Activated CD4-positive, CD25-positive, alpha-beta regulatory T cell treated with anti-CD3 and anti-CD28 coated beads, Interleukin-2, amount 50 U/mL, for 72 hours (primary cell): ENCODE measurements around the gene NINJ2.

Experiments used
- DNase-seq: peaks from one replicate; pipeline ENCODE4 v3.0.0; 2021

Gene NINJ2

DNA sequence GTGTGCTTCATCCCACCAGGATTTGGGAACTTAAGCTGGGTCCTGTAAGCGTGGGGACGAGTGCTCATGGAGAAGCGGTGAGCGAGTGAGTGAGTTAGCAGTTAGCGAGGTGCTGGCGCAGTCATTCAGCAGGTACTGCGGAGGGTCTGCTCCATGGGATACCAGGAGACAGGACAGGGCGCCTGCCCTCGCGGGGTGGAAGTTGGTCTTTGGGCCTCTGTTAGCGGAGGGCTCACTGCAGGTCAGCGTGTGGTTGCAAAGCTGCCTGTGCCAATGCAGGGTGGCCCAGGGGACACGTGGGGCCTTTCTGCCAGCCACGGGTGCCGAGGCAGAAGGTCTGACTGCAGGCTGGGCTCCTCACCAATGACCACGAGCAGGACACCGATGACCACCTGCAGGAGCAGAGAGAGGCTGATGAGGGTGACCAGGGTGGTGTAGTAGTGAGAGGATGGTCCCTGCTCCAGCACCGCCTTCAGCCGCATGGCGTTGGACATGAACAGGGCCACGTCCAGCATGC is 97.6 kb downstream of the NINJ2 start:
- no peak for DNase-seq

DNA sequence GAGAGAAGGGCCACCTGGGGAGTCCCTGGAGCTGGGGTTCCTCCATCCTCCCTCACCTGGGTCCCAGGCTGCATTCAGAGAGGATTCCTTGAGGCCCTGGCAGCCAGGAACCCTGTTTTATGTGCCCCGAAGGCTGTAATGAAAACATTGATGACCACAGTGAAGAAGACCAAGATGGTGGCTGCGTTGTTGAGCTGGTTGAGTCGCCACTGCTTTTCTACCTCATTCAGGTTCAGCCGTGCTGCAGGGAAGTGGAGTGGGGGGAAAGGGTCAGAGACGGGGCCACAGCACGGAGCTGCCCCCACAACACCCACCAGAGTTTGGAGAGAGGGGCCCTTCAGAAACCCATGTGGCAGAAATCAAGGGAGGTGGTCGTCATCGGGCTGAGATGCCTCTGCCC is 98.1 kb downstream of the NINJ2 start:
- DNase-seq = no peak

DNA sequence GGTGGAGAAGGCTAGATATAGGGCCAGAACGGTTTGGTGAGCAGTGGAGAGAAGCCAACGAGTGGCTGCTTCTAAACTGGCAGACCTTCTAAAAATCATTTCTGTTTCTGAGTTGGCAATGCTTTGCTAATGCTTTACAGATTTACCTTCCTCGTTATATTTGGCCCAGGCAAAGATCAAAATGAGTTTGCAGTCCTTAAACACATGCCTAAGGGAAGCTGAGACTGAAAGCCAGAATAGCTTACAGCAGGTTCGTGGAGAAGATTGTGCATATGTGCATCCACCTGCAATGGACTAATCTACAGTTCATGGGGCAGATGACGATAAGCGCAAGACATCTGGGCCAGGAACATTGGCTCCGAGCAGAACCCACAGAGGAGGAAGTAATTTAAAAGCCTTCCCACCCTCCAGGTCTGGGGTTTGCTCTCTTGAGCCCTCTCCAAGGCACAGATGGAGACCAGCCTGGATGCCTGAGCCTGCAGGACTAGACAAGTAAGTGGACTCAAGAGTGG is 99.4 kb downstream of the NINJ2 start:
- DNase-seq = no peak

DNA sequence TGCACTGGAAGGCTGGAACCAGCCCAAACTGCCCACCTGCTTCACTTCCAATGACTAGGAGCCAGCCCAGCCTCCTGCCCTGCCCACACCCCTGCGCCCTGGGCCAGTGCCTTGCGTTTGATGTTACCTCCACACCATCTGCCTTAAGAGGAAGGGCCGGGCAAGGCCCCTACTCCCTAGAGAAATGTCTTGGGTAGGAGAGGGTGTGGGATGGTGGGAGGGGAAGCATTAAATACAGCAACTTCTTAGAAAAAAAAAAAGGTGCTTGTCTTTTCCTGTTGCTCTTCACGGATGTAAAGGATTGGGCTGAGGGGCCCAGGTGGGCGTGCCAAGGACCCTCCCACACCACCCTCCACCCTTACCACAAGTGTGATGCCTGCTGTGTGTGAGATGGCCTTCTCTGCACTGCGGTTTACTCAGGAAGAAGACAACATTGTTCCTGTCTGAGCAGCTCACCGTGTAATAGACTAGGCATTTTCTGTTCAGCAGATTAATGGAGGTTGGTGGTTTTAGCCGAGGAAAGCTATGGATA is 99.9 kb downstream of the NINJ2 start:
- no peak for DNase-seq

DNA sequence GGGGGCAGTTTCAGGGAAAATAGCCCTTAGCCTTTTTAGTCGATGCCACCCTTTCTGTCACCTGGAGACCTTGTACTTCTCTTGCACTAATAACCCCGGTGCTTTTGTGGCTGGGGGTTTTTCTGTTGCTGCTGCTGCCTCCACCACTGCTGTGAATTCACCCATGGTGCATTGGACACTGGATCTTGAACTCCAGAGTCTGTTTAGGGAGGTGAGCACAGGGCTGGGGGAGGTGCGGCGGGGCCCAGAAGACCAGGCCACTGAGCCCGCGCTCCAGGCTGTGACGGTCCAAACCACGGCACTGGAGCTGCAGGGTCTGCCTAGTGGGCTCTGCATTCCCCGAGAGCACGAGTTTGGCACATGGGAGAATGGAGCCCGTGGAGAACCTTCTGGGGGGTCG is 100.6 kb downstream of the NINJ2 start:
- no peak for DNase-seq

DNA sequence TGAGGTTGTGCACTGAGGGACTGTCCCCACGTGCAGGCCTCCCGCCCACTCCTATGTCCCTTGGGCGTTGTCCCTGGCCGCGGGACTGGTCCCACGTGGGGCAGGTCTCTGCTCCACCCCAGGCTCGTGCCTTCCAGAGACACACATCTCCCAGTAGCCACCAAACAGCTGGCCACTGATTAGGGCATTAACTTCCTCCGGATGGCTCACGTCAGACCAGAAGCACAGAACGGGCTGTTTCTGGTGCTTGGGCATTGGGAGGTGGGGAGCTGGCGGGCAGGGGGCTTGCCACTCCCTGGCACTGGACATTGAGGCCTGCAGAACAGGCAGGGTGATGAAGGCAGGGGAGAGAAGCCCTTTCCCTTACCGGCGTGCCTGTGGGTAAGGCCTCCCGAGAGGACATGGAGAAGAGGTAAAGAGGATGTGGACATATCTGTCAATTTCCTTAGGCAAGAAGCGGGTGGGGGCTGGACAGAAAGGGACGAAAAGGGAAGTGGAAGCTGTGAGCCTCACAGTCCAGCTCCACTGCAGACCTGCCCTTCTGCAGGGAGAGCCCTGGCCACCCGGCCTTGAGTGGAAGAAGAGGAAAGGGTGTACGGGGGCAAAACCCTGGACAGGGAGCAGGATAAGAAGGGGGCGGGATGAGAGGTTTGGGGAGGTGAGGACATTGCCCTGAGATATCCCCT is 101.2 kb downstream of the NINJ2 start:
- no peak for DNase-seq

DNA sequence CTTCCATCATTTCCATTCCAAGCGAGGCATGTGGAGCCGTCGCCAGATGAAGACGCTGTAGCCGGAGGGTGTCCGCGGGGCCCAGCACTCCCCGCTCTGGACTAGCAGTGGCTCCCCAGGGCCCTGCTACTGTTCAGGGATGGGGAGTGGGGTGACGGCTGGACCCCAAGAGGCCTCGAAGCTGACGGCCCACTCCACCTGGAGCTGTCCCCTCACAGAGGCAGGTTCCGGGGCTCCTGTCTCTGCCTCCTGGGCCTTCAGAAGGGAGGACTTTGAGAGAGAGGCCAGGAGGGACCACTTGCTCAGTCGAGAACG is 101.9 kb downstream of the NINJ2 start:
- no peak for DNase-seq

DNA sequence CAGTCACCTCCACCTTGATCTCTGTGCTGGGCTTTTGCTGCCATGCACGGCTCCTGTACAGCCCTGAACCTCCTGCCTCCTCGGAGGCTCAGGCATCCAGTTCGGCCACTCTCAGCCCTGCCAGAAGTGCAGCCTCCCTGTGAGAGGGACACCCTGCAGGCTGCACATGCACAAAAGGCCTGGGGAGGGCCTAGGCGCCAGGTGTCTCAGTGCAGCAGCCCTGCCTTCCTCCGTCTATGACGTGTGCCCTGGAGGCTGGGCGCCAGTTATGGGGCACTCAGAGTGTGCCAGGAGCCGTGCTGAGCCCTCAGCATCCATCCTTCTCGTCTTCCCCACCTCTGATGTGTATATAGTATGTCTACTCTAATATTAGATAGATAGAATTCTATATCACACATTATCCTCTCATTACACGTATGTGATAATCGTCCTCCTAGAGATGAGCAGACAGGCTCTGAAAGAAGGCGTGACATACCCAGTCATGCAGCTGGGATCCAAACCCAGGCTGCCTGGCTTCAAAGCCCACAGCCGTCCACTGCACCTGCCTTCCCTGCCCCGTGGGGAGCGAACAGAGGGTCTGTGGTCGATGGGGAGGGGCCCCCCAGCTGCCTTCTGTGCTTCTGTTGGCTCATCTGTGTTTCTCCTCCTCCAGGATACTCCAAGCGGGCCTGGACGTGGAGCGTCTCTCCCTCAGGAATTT is 102.4 kb downstream of the NINJ2 start:
- no peak for DNase-seq

DNA sequence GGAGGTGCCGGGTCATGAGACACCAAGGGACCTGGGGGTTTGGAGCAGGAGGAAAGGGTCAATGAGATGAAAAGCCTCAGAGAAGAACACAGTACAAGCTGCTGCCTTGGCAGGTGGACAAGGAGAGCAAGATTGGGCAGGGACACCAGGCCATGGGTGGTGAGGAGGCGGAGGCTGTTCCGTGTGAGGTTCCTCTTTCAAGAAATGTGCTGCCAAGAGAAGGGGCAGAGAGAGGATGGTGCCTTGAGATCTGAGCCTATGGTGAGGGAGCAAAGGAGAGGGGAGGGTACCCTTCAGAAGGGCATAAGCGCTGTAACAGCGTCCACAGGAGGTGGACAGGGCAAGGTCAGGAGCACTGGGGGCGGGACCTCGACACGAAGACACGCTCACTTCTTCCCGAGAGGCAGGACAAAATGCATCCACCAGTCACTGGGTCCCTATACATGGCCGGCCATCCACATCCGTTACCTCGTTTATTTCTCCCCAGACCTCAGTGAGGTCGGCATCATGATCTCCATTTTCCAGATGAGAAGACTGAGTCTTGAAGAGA is 103.3 kb downstream of the NINJ2 start:
- no peak for DNase-seq

DNA sequence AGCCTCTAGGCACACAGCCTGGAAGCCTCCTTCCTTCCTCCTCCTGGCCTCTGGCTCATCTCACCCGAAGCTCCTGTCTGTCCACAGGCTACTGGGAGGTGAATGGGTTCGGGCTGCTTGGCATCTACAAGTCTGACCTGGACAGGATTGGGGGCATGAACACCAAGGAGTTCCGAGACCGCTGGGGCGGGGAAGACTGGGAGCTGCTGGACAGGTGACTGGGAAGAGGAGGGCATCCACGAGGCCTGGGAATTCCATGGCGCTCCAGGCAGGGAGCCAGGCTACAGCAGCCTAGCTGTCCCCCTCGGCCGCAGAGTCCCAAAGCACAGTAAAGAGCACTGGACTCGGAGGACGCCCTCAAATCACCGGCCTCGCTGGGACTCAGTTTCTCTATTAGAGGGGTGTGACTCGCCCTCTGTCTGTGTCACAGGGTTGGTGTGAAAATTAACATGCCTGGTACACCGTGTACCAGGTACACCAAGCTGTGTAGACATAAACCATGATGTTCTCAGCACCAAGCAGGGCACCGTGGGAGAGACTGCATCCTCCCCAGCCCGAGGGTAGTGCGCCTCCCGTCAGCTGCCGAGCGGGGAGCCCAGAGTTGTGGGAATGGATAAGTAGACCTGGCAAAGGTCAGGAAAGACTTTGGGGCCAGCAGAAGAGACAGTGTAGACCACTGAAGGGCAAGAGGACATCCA is 103.9 kb downstream of the NINJ2 start:
- DNase-seq = no peak

DNA sequence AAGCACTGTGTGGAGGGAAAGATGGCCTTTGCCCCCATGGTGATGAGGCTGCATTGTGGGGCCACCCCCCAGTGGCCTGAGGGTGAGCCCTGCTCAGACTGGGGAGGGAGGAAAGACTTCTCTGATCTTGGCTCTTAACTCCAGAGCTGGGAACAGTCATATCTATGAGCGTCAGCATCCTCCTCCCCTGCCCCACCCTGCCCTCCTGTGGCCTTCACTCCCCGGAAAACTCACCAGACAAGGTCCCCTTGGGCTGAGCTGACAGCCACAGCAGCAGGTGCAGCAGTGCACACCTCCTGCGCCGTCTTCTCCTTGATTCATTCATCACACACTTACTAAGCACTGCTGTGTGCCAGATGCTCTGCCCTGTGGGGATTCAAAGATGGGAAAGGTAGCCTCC is 104.7 kb downstream of the NINJ2 start:
- no peak for DNase-seq

DNA sequence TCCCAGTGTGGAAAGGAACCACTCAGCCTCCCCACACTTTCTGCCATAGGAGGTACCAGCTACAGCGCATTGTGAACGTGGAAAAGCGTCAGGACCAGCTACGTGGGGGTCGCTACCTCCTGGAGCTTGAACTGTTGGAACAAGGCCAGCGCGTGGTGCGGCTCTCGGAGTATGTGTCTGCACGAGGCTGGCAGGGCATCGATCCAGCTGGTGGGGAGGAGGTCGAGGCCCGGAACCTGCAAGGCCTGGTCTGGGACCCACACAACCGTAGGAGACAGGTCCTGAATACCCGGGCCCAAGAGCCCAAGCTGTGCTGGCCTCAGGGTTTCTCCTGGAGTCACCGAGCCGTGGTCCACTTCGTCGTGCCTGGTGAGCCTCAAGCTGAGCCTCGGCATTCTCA is 106.7 kb downstream of the NINJ2 start:
- no peak for DNase-seq

DNA sequence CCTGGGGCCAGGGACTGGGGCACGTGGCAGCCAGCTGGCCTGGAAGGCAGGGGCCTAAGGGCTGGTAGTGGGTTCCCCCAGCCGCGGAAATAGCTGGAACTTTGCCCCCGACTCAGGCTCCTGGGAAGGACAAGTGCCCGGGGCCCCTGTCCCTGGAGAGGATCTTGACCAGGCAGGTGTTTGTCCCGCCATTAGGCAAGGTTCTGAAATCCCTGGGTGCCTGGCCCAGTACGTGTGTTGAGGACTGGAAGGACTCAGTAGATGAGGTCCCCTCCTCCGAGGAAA is 109.3 kb downstream of the NINJ2 start:
- DNase-seq = no peak

DNA sequence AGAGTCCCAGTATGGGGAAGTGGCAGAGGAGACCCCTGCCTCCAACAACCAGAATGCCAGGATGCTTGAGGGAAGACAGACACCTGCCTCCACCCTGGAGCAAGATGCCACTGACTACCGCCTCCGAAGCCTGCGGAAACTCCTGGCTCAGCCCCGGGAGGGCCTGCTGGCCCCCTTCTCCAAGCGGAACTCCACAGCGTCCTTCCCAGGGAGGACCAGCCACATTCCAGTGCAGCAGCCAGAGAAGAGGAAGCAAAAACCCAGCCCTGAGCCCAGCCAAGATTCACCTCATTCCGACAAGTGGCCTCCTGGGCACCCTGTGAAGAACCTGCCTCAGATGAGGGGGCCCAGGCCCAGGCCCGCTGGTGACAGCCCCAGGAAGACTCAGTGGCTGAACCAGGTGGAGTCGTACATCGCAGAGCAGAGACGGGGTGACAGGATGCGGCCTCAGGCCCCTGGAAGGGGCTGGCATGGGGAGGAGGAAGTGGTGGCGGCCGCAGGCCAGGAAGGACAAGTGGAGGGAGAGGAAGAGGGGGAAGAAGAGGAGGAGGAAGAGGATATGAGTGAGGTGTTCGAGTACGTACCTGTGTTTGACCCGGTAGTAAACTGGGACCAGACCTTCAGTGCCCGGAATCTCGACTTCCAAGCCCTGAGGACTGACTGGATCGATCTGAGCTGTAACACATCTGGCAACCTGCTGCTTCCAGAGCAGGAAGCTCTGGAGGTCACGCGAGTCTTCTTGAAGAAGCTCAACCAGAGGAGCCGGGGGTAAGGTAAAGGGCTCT is 109.8 kb downstream of the NINJ2 start:
- DNase-seq = no peak

DNA sequence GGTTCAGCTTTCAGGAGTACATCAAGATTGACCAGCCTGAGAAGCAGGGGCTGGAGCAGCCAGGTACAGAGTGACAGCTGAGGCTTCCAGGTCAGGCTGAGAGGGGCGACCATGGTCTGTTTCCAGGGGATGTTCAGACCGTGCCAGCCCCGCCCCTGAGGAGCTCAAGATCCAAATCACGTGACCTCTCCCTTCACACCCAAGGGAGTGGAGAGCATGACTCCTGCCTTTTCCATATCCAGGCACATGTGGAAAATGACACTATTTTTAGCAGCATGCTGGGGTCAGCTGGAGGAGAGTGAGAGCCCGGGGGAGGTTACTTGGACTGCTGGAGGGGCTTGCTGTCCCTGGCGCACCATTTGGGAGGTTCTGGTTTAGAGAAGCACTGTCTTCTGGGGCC is 110.8 kb downstream of the NINJ2 start:
- DNase-seq = no peak

DNA sequence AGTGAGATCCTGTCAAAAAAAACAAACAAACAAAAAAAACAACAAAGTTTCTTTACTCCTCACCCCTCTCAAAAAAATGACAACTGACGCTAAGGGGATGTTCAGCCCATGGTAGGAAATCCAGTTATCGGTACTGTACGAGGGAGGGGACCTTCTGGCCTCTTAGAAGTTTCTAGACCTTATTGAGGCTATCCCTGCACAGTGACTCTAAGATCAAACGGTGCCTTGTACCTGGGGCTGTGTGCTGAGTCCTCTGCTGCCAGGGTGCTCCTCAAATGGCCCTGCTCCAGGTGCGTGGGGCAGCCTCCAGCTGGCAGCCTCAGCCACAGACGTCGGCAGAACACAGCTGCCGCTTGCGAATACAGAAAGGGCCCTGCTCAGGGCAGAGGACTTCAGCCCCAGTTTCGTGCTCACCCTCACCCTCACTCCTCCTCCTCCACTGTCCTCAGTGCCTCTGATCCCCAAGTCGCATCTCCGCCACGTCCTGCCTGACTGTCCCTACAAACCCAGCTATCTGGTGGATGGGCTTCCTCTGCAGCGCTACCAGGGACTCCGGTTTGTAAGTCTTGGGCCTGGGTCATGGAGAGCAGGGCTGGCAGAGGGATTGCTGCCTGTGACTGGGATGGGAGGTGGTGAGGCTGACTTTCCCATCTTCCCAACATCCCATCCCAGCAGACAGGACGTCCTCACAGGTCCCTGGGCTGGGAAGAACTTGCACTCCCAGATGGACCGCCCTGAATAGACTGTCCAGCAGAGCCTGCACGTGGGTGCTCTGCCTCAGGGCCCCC is 112.6 kb downstream of the NINJ2 start:
- DNase-seq = no peak

DNA sequence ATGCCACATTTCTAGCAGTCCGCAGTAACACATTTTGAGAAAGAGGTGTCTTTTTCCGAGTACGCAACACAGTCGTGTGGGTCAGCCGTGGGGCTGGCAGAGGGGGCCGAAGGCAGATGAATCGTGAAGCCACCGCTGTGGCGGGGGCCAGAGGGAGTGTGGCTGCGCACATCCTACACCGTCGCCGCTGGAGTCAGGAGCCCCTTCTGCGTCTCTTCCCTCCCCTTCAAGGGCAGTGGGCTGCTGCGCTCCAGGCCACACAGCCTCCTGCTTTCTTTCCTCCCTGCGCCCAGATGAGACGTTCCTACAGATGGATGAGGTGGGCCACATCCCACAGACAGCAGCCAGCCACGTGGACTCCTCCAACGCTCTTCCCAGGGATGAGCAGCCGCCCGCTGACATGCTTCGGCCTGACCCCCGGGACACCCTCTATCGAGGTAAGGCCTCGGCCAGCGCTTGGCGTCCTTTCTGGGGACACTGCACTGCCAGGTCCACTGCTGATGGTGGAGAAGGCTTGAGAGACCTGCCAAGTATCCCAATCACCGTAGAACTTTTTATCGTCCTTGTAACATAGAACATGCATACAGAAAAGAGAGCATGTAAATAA is 113.7 kb downstream of the NINJ2 start:
- no peak for DNase-seq

DNA sequence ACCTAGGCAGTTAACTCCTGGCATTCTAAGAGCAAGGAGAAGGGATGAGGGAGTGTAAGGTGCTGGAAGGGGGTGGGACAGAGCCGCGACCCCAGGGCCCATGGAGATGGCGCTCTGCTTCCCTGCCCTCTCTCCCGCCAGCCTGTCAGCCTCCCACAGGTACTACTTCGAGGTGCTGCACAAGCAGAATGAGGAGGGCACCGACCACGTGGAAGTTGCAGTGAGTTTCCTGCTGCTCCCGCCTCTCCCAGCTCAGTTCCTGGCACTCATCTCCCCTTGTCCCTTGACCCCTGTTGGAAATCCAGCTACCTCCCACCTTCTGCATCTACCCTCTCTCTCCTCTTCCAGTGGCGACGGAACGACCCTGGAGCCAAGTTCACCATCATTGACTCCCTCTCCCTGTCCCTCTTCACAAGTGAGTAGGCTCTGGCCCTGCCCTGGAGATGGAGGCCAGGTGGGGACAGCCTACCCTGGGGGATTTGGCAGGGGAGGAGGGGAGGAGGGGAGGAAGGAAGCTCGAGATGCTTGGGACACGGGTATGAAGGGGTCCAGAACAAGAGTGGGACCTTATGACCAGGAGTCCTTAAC is 115.3 kb downstream of the NINJ2 start:
- no peak for DNase-seq

DNA sequence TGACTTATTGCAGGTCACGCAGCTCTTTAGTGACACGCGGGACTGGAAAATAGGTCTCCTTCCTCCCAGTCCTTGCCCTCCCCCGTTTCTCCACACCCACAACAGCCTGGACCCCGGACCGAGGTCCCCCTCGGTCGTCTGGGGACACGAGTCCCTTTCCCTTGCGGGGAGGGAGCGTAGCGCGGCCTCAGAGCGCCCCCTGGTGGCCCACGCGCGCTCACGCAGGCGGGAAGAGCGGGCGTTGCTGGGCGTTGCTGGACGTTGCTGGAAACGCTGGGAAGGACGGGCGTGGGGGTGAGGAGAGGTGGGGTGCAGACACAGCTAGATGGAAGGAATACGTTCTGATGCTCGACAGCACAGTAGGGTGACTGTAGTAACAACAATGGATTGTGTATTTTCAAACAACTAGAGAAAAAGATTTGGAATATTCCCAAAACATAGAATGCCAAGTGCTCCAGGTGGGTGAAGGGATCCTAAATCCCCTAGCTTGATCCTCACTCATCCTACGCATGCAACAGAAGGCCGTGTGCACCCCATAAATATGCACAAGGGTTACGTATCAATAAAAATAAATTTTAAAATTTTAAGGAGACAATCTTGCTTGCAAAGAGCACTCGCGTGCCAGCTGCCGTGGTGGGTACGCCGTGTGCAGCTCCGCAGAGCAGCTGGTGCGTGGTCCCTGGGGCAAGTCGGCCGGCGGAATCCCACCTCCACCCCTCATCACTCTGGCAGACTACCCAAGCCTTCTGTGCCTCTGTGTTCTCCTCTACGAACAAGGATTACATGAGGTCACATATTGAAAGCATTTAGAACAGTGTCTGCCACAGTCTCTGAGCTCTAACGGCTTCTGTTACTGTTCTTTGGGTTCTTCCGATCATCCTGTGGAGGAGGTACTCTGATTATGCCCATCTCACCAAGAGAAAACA is 116.1 kb downstream of the NINJ2 start:
- peak; percentile 81 for DNase-seq
